MM.1S (cell line): ENCODE measurements around the gene PKIG.

ENCODE experiments used
- DNase-seq: peaks from one replicate; pipeline ENCODE4 v3.0.0-alpha.2; 2015
- H2AFZ ChIP-seq: fragments of 300-600 bp; sonication (generic); 2 replicates; pipeline ENCODE4 v1.6.0; 2016; ENCODE audit warnings: antibody characterized with exemption, low read length
- H3F3A ChIP-seq: fragments of 300-600 bp; sonication (generic); 2 replicates; pipeline ENCODE4 v1.6.1; 2016; ENCODE audit warnings: mild to moderate bottlenecking, antibody characterized with exemption, low read length, moderate library complexity, mixed read lengths; ENCODE audit not compliant: insufficient read depth
- H3K27ac ChIP-seq: fragments of 300-600 bp; sonication (generic); 2 replicates; pipeline ENCODE4 v1.5.1; 2016; ENCODE audit warnings: mild to moderate bottlenecking, low read length
- H3K27me3 ChIP-seq: fragments of 300-600 bp; sonication (generic); replicated peaks from 2 replicates; pipeline ENCODE4 v1.6.0; 2016; ENCODE audit warnings: low read length; ENCODE audit not compliant: insufficient read depth
- H3K36me3 ChIP-seq: fragments of 300-600 bp; sonication (generic); replicated peaks from 2 replicates; pipeline ENCODE4 v1.6.1; 2016; ENCODE audit warnings: mild to moderate bottlenecking, low read length, mixed read lengths; ENCODE audit not compliant: insufficient read depth
- H3K4me1 ChIP-seq: fragments of 300-600 bp; sonication (generic); 2 replicates; pipeline ENCODE4 v1.6.1; 2016; ENCODE audit warnings: low read length, mixed read lengths
- H3K4me2 ChIP-seq: fragments of 300-600 bp; sonication (generic); 2 replicates; pipeline ENCODE4 v1.6.0; 2016; ENCODE audit warnings: low read depth, low read length
- H3K4me3 ChIP-seq: fragments of 300-600 bp; sonication (generic); 2 replicates; pipeline ENCODE4 v1.5.1; 2016; ENCODE audit warnings: low read length, mixed read lengths
- H3K79me2 ChIP-seq: fragments of 300-600 bp; sonication (generic); 2 replicates; pipeline ENCODE4 v1.6.1; 2016; ENCODE audit warnings: mixed run types, low read length, mixed read lengths
- H3K9ac ChIP-seq: fragments of 300-600 bp; sonication (generic); 2 replicates; pipeline ENCODE4 v1.6.1; 2016; ENCODE audit warnings: low read length, mixed read lengths
- H3K9me2 ChIP-seq: fragments of 300-600 bp; sonication (generic); replicated peaks from 2 replicates; pipeline ENCODE4 v1.6.1; 2016; ENCODE audit warnings: mild to moderate bottlenecking, low read length, mixed read lengths; ENCODE audit not compliant: insufficient read depth
- H3K9me3 ChIP-seq: fragments of 300-600 bp; sonication (generic); replicated peaks from 2 replicates; pipeline ENCODE4 v1.6.1; 2016; ENCODE audit warnings: mild to moderate bottlenecking, low read length, mixed read lengths; ENCODE audit not compliant: insufficient read depth
- H4K20me1 ChIP-seq: fragments of 300-600 bp; sonication (generic); 2 replicates; pipeline ENCODE4 v1.6.1; 2016; ENCODE audit warnings: mild to moderate bottlenecking, low read length, moderate library complexity, mixed read lengths; ENCODE audit not compliant: insufficient read depth
- CTCF ChIP-seq: fragments of 300-600 bp; sonication (generic); IDR thresholded peaks from 2 replicates; pipeline ENCODE4 v1.5.1; 2016; ENCODE audit warnings: antibody characterized with exemption, low read length, mixed read lengths
- EZH2 ChIP-seq: fragments of 300-600 bp; sonication (generic); optimal IDR thresholded peaks from 2 replicates; pipeline ENCODE3; 2017; ENCODE audit warnings: low read depth, mild to moderate bottlenecking, antibody characterized with exemption, low read length, mixed read lengths
- EZH2phosphoT487 ChIP-seq: fragments of 300-600 bp; sonication (generic); IDR thresholded peaks from 2 replicates; pipeline ENCODE4 v1.6.1; 2018; ENCODE audit warnings: antibody characterized with exemption, low read length

The PKIG gene

GRCh38 chr20:44541992-44542391 lies 40.4 kb upstream of the PKIG start:
- no peak overlapping the region for H3K27ac ChIP-seq
- peak overlapping the region; percentile 16; the same call in 1 of the 2 replicates for H2AFZ ChIP-seq
- H3F3A ChIP-seq = no peaks in the 10 kb centered on the region
- no peak for DNase-seq
- no peak overlapping the region for H3K4me3 ChIP-seq
- no peak overlapping the region for H3K9ac ChIP-seq
- H3K4me2 ChIP-seq = peak overlapping the region; percentile 15; the same call in 1 of the 2 replicates
- H4K20me1 ChIP-seq = no peaks in the 10 kb centered on the region
- no peaks in the 10 kb centered on the region for H3K36me3 ChIP-seq
- no peaks in the 10 kb centered on the region for H3K9me2 ChIP-seq
- peaks cover 2% of the 10 kb centered on the region for H3K4me1 ChIP-seq
- no peaks in the 10 kb centered on the region for H3K9me3 ChIP-seq
- no peaks in the 10 kb centered on the region for H3K27me3 ChIP-seq
- no peak for TF ChIP-seq EZH2phosphoT487
- H3K79me2 ChIP-seq = no peaks in the 10 kb centered on the region

GRCh38 chr20:44542890-44543289 lies 39.5 kb upstream of the PKIG start:
- Histone ChIP-seq H3K9me3 (no peaks in the 10 kb centered on the region), H3K9ac (no peak overlapping the region), H3K4me3 (no peak overlapping the region), H2AFZ (no peak overlapping the region), H3K27ac (no peak overlapping the region), H4K20me1 (no peaks in the 10 kb centered on the region), H3K9me2 (no peaks in the 10 kb centered on the region), H3K36me3 (no peaks in the 10 kb centered on the region), H3K79me2 (no peaks in the 10 kb centered on the region), H3F3A (no peaks in the 10 kb centered on the region), H3K27me3 (no peaks in the 10 kb centered on the region), H3K4me2 (no peak overlapping the region), H3K4me1 (peaks cover 2% of the 10 kb centered on the region)
- DNase-seq = no peak
- TF ChIP-seq EZH2 (no peak), CTCF (no peak), EZH2phosphoT487 (no peak)

DNA sequence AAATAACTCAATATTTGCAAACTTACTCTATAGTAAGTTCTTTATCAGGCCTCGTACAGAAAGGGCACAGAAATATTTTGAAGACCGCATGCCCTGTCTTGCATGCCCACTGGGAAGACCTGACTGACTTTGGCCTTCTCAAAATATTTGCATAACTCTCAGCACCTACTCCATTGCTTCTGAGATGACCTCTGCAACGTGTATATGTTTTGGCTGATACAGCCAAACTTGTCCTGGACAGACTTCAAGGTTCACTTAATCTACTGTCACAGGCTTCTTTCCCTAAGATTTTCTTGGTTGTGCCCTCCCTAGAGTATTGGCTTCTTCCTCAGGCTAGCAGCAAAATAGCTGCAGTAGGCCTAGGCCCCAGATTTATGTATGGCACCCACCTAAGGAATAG lies 39.0 kb upstream of the PKIG start:
- no peak overlapping the region for H3K4me2 ChIP-seq
- H3K9me3 ChIP-seq = no peaks in the 10 kb centered on the region
- no peaks in the 10 kb centered on the region for H4K20me1 ChIP-seq
- no peaks in the 10 kb centered on the region for H3K27me3 ChIP-seq
- no peak overlapping the region for H3K9ac ChIP-seq
- H3F3A ChIP-seq = no peaks in the 10 kb centered on the region
- no peaks in the 10 kb centered on the region for H3K9me2 ChIP-seq
- H3K27ac ChIP-seq = no peak overlapping the region
- peaks cover 2% of the 10 kb centered on the region for H3K4me1 ChIP-seq
- H3K4me3 ChIP-seq = no peak overlapping the region
- DNase-seq = no peak
- H3K36me3 ChIP-seq = no peaks in the 10 kb centered on the region
- no peaks in the 10 kb centered on the region for H3K79me2 ChIP-seq
- TF ChIP-seq CTCF (no peak), EZH2 (no peak), EZH2phosphoT487 (no peak)
- no peak overlapping the region for H2AFZ ChIP-seq

- Histone ChIP-seq H3K79me2 (no peaks in the 10 kb centered on the region), H3K27me3 (no peaks in the 10 kb centered on the region), H3K9me2 (no peaks in the 10 kb centered on the region), H3K4me1 (peaks cover 2% of the 10 kb centered on the region), H2AFZ (no peak overlapping the region), H4K20me1 (no peaks in the 10 kb centered on the region), H3K36me3 (no peaks in the 10 kb centered on the region), H3K4me3 (no peak overlapping the region), H3K9me3 (no peaks in the 10 kb centered on the region), H3K9ac (no peak overlapping the region), H3K27ac (no peak overlapping the region), H3K4me2 (no peak overlapping the region), H3F3A (no peaks in the 10 kb centered on the region)
- TF ChIP-seq EZH2 (no peak), CTCF (no peak), EZH2phosphoT487 (no peak)
- no peak for DNase-seq
These were observed 38.1 kb upstream of the PKIG start for GRCh38 chr20:44544263-44544662.
